NB4 (cell line): ENCODE results near the gene TRUB2.

Source experiments
- DNase-seq: peaks from one replicate; pipeline ENCODE4 v3.0.0; 2010; ENCODE audit warnings: low read depth
- H3K4me3 ChIP-seq: one replicate; pipeline ENCODE4 v1.5.1; 2011; ENCODE audit warnings: mild to moderate bottlenecking, low read depth, low read length, moderate library complexity
- CTCF ChIP-seq: IDR thresholded peaks from one replicate; pipeline ENCODE4 v1.5.1; 2012; ENCODE audit warnings: low read depth, low read length
- MAX ChIP-seq: IDR thresholded peaks from 2 replicates; pipeline ENCODE4 v1.6.1; 2011; ENCODE audit warnings: low read depth, low read length
- MYC ChIP-seq: IDR thresholded peaks from 2 replicates; pipeline ENCODE4 v1.6.1; 2011; ENCODE audit warnings: low read depth, low read length
- POLR2A ChIP-seq: IDR thresholded peaks from 2 replicates; pipeline ENCODE4 v1.6.1; 2011; ENCODE audit warnings: mild to moderate bottlenecking; ENCODE audit not compliant: insufficient read length; ENCODE audit errors: extremely low read depth

TRUB2 gene

GRCh38 chr9:128322404-128323211 lies at the start of gene TRUB2, which contains the start of gene COQ4:
TRUB2 (minus strand) TSS chr9:128322447; CDS start chr9:128322408, 39 bp downstream.
COQ4 (plus strand) TSS chr9:128322839; CDS start chr9:128322859, 20 bp downstream.
- peak within 1 kb of the TSS; percentile 89 for H3K4me3 ChIP-seq
- TF ChIP-seq MAX (peak; percentile 95), CTCF (no peak), MYC (peak; percentile 98), POLR2A (peak; percentile 84)
- DNase-seq = peak; percentile 96

DNA sequence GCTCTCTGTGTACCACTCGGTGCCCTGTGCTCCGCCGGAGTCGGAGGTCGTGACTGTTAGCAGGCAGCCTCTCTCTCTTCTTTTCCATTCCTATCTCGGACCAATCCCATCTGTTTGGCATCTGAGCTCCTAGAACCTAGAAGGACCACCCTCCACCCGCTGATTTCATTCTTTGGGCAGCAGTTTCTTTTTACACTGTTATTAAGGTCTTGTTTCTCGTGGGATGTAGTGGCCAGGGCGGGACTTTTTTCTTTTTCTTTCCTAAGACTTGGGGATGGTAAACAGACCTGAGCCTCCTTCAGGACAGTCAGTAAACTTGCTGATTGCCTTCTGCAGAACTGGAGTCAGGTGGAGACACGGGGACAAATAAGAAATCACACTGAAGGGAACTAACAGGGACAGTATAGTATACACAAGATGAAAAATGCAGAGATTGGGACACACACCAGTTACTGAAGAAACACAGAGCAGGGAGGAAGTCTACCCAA lies 49.4 kb upstream of the TRUB2 start:
- 0 out of 2 replicates have a peak, but pooled peaks have one; percentile 0 for TF ChIP-seq MYC
- no peak for TF ChIP-seq CTCF
- peak; percentile 14 for DNase-seq
- peak overlapping the region; percentile 100 for H3K4me3 ChIP-seq

- DNase-seq = peak; percentile 97
- TF ChIP-seq CTCF (no peak), MYC (peak; percentile 55), POLR2A (peak; percentile 60), MAX (peak; percentile 55; the same call in 1 of the 2 replicates)
- peak within 1 kb of the TSS; percentile 100 for H3K4me3 ChIP-seq
Observed at GRCh38 chr9:128370752-128371629, 48.7 kb upstream of the TRUB2 start, which contains the start of gene URM1. URM1 (plus strand) TSS chr9:128371374; CDS start chr9:128371381, 7 bp downstream.

- peak overlapping the region; percentile 100 for H3K4me3 ChIP-seq
- TF ChIP-seq POLR2A = no peak
- no peak for TF ChIP-seq MAX
- no peak for TF ChIP-seq CTCF
- TF ChIP-seq MYC = no peak
- DNase-seq = no peak
Observed at GRCh38 chr9:128370367-128370751, 48.1 kb upstream of the TRUB2 start.

DNA sequence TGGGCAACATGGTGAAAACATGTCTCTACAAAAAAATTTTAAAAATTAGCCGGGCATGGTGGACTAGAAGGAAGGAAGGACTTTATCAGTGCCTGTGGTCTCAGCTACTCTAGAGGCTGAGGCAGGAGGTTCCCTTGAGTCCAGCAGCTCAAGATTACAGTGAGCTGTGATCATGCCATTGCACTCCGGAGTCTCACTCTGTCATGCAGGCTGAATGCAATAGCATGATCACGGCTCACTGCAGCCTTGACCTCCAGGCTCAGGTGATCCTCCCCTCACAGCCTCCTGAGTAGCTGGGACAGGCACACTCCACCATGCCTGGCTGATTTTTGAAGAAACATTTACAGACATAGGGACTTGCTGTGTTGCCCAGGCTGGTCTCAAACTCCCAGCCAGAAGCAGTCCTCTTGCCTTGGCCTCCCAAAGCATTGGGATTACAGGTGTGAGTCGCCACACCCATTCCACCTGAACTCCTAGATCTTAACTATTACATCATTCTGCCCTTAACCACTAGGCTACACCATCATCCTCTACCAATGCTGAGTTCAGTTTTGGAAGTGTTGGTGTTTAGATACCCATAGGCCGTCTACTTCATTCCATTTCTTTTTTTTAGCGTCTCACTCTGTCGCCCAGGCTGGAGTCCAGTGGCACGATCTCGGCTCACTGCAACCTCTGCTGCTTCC lies 46.9 kb upstream of the TRUB2 start:
- H3K4me3 ChIP-seq = no peak overlapping the region
- DNase-seq = no peak
- no peak for TF ChIP-seq CTCF
- no peak for TF ChIP-seq MAX
- no peak for TF ChIP-seq MYC
- TF ChIP-seq POLR2A = no peak
